NCI-H748 treated with DMSO at 0.1 percent for 48 hours (cell line): ENCODE data around the gene SRMS.

Experiments
- DNase-seq: peaks from one replicate; lab custom pipeline; 2025; lab: John Stamatoyannopoulos, UW

SRMS gene

GRCh38 chr20:63547725-63548480 lies at the start of gene SRMS:
SRMS (minus strand) TSS chr20:63547749; CDS start chr20:63547463, 286 bp downstream.
- no peak for DNase-seq

GRCh38 chr20:63596423-63596822 lies 48.9 kb upstream of the SRMS start:
- DNase-seq, result no peak

GRCh38 chr20:63595416-63596127 lies 48.0 kb upstream of the SRMS start:
- no peak for DNase-seq

- DNase-seq, result no peak
Observed at GRCh38 chr20:63594043-63594561, 46.6 kb upstream of the SRMS start.

- no peak for DNase-seq
Observed at GRCh38 chr20:63592661-63593060, 45.1 kb upstream of the SRMS start.

- no peak for DNase-seq
Observed at GRCh38 chr20:63591786-63592355, 44.3 kb upstream of the SRMS start.

GRCh38 chr20:63591147-63591533 lies 43.6 kb upstream of the SRMS start:
- DNase-seq, result no peak

- no peak for DNase-seq
Observed at GRCh38 chr20:63590218-63591146, 42.9 kb upstream of the SRMS start.

GRCh38 chr20:63589261-63590217 lies 42.0 kb upstream of the SRMS start:
- DNase-seq, result no peak

GRCh38 chr20:63588641-63589041 lies 41.1 kb upstream of the SRMS start:
- no peak for DNase-seq

GRCh38 chr20:63587776-63588591 lies 40.4 kb upstream of the SRMS start:
- no peak for DNase-seq

GRCh38 chr20:63587256-63587655 lies 39.7 kb upstream of the SRMS start:
- no peak for DNase-seq

- DNase-seq, result no peak
Observed at GRCh38 chr20:63586797-63587196, 39.2 kb upstream of the SRMS start.

GRCh38 chr20:63585616-63586565 lies 38.3 kb upstream of the SRMS start:
- no peak for DNase-seq

- no peak for DNase-seq
Observed at GRCh38 chr20:63582382-63583063, 35.0 kb upstream of the SRMS start.

- DNase-seq, result no peak
Observed at GRCh38 chr20:63580796-63581461, 33.4 kb upstream of the SRMS start.

GRCh38 chr20:63579017-63579694 lies 31.6 kb upstream of the SRMS start:
- no peak for DNase-seq
